Embryonic facial prominence (tissue), 1 donor: ENCODE data around the gene RPA3.

ENCODE experiments used
- DNase-seq: peaks from one replicate; pipeline ENCODE4 v3.0.0-alpha.2; 2016; ENCODE audit errors: extremely low spot score

RPA3 gene

DNA sequence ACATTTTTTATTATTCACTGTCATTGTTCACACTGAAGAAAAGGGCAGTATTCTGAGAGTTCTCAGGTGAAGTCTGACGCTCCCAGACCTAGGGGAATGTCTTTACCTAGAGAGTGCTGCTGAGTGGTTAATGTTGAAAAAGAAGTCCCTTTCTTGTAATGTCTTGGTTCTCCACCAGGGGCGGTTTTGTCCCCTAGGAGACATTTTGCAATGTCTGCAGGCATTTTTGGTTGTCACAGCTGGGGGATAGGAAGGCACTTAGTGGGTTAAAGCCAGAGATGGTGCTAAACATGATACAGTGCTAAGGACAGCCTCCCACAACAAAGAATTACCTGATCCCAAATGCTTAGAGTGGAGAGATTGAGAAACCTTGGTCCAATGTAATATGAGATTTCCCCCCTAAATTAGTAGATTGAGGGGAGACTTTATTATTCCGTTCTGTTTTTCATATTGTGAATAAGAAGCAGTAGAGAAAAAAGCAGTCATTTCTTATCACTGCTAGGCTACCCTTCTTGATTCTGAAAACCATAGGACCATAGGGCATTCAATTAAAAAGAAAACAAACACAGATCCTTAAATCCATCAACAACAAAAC, 64.7 kb downstream of the RPA3 start:
- no peak for DNase-seq

DNA sequence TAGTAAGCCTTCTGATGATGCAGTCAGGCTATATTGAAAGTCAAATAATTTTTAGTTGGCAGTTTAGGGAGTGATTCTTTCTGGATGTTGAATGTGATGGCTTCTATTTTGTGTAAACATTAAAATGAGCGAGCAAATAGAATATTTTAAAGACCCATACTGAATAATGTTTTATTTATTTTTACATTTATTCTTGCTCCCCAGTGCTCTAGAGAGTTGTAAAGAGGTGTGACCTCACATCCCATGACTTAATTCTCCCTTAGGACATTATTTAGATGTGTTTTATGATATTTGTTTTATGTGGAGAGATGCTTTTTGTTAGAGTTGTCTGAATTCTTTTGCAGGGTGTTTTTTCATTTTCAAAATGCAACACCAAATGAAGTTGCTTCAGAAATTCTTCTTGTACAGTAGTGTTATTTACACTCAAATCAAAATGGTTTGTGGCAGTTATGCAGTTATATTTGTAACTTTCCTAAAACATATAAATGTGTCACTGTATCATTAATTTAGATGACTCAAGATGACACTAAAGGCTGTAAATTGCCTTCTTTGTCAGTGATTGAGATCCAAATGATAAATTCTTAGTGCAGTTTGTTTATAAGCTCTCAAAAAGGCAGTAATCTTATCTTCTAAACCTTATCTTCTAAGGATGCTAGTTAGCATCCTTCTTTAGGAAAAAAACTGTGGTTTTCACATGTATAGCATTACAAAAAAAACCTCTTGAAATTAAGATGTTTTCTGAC, 65.4 kb downstream of the RPA3 start:
- DNase-seq: no peak

DNA sequence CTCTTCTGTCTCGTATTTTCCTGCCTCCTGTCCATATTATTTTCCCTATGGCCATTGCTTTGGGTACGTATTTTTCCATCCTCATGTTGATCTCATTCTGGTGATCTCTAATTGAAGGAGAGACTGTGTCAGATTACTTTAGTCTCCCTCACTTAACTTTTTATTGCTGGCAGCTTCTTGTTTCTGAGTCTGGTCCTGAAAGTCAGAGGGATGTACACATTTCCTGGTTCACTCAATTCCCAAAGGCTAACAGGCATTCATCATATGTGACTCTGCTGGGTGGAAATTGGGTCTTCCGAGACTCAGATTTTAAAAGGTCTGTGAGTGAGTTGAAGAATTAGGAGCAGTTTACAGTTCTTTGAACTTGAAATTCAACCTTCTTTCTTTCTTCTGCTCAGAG, 66.9 kb downstream of the RPA3 start:
- no peak for DNase-seq

DNA sequence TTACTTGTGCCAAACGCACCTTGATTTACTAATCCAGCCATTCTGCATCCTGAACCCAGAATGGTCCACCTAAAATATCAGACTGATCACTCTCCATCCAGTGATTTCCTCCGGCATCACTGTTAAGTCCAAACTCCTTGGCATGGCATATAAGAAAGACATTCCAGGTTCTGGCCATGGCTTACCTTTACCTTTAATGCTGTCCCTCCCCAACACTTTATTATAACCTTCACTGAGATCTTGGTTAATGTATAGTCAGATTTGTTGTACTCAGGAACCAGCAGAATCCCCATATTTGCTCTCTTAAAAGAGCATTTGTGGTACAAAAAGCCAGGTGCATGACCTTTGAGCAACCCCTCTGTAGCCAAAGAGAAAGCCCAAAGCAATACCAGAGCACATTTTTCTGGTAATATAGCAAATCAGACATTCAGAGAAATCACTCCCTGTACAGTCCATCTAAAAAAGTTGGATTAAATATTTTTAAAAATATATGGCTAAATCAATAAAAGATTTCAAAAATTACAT, 67.7 kb downstream of the RPA3 start:
- DNase-seq: no peak

- DNase-seq: no peak
Measured at GRCh38 chr7:7647495-7648036, 70.8 kb downstream of the RPA3 start.

- no peak for DNase-seq
Measured at GRCh38 chr7:7642081-7642480, 76.3 kb downstream of the RPA3 start.

DNA sequence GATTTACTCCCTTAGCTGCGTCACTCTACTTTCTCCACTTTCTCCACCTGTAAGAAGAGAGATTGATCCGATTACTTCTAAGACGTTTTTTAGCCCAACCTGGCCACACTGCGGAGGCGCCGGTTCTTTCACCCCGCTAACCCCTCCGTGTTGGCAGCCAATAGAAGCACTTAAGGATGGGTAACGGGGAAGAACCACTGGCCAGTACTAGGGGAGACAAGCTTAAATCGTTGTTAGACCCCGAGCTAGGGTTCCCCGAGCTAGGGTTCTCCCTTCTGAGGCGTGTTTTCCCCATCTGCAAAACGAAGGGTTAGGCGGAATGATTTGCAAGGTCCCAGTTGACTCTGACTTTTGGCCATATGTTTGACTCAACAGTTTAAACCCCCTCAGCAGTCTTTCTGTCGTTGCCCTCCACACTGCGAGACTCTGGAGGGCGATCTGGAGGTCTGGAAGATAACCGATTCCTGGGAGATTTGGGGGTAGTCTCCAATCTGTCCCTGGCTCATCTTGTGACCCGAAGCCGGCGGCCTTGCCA, 77.2 kb downstream of the RPA3 start:
- DNase-seq: no peak

GRCh38 chr7:7640221-7641128, 77.9 kb downstream of the RPA3 start, which contains the start of gene UMAD1:
TSS of gene UMAD1 (plus strand) at chr7:7640752. CDS start at chr7:7673372, 32,620 bp downstream.
- DNase-seq: peak; percentile 98

GRCh38 chr7:7639847-7640220, 78.6 kb downstream of the RPA3 start:
- DNase-seq: peak; percentile 73

GRCh38 chr7:7639421-7639820, 79.0 kb downstream of the RPA3 start:
- no peak for DNase-seq

DNA sequence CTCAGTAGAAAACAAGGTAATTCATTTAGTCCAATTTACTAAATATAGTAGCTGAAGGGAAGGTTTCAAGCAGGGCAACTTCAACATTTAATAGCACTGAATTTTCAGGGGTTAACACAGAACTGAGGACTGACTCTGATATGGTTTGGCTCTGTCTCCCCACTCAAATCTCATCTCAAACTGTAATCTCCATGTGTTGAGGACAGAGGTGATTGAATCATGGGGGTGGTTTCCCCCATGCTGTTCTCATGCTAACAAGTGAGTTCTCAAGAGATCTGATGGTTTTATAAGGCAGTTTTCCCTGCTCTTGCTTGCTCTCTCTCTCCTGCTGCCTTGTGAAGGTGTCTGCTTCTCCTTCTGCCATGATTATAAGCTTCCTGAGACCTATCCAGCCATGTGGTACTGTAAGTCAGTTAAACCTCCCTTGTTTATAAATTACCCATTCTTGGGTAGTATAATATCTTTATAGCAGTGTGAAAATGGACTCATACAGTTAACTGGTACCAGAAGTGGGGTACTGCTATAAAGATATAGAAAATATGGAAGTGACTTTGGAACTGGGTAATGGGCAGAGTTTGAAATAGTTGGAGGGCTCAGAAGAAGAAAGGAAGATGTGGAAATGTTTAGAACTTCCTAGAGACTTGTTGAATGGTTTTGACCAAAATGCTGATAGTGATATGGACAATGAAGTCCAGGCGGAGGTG, 87.6 kb downstream of the RPA3 start:
- no peak for DNase-seq

DNA sequence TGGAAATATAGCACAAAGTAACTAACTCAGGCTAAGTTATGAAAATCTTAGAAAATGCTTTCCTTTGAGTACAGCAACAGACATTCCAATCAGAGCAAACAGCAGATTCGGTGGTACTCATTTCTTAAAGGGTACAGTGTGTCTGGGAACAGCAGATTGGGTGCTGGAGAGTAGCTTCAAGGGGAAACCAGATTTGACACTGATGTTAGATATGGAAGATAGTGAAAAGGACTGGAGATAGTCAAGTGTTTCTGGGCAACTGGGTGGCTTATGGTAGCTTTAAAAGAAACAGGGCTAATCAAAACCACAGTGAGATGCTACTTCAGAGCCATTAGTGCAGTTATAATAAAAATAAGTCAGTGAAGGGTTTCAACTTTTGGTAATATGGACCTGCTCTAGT, 89.9 kb downstream of the RPA3 start:
- no peak for DNase-seq

GRCh38 chr7:7620644-7621210, 97.7 kb downstream of the RPA3 start:
- DNase-seq: no peak

- DNase-seq: no peak
Measured at GRCh38 chr7:7620236-7620635, 98.2 kb downstream of the RPA3 start.

GRCh38 chr7:7618410-7618809, 100.0 kb downstream of the RPA3 start:
- no peak for DNase-seq

DNA sequence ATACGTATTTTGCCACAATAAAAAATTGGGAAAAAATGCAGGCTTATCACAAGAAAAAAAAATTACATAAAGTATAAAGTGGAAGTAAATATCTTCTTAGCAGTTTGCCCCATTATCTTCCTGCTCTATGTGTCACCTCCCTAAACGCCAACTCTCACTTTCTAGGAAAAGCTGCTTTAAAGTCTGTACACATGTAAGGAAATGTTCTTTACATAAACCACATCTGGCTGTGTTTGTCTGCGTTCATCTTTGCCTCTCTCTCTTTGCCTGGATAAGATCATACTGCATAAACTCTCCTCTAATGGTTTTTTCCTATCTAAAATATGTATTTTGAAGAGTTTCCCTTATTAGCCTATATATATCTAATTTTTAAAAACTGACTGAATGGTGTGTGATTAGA, 100.9 kb downstream of the RPA3 start:
- DNase-seq: no peak

GRCh38 chr7:7614018-7614741, 104.2 kb downstream of the RPA3 start:
- DNase-seq: no peak

- DNase-seq: no peak
Measured at GRCh38 chr7:7613210-7613609, 105.2 kb downstream of the RPA3 start.

DNA sequence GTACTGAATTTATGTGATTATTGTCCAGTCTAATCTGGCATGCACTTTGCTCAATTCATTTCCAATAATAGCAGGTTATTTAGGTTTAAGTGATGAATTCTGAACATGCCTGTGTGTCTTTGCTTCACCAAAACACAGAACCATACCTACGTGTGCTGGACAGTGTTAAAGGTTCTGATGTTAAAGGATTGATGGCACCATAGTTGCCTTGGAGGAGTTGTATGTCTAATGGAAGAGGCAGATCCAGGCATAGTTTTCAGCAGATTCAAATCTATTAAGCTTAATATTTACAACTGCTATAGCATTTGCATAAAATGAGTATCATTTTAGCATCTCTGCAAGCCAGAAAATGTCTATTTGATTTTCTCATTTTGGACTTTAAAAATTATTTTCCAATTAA, 105.9 kb downstream of the RPA3 start:
- no peak for DNase-seq

DNA sequence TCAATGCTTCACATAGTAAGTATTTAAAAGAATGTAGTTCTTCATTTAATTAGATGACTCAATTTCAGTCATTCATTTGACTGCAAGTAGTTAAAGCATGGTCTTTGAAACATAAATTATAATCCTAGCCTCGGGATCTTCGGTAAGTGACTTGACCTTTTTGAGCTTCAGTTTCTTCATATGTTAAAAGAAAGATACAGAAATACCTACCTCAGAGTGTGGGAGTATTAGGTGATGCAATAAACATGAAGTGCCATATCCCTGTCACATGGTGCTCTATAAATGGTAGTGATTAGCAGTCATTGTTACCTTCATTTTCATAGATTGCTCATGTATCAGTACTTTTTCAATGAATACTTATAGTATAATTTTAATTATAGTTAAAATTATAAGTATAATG, 109.1 kb downstream of the RPA3 start:
- DNase-seq: no peak
